Measurements from ENCODE around the gene NAPSA. TPM values are rescaled to one million over a fixed set of nuclear protein-coding genes. Genes with fewer than 3 reads are reported as not detected.
A peak's percentile ranks its signal among the peaks of the same experiment; 100 is the strongest.

Gene NAPSA
- total and polyA plus RNA-seq, 9 of the 15 experiments (the other 6 are each of a cell fraction or from before 2014, with no cell fraction given), result 0.25 to 1.9 (median 0.69) TPM

DNA sequence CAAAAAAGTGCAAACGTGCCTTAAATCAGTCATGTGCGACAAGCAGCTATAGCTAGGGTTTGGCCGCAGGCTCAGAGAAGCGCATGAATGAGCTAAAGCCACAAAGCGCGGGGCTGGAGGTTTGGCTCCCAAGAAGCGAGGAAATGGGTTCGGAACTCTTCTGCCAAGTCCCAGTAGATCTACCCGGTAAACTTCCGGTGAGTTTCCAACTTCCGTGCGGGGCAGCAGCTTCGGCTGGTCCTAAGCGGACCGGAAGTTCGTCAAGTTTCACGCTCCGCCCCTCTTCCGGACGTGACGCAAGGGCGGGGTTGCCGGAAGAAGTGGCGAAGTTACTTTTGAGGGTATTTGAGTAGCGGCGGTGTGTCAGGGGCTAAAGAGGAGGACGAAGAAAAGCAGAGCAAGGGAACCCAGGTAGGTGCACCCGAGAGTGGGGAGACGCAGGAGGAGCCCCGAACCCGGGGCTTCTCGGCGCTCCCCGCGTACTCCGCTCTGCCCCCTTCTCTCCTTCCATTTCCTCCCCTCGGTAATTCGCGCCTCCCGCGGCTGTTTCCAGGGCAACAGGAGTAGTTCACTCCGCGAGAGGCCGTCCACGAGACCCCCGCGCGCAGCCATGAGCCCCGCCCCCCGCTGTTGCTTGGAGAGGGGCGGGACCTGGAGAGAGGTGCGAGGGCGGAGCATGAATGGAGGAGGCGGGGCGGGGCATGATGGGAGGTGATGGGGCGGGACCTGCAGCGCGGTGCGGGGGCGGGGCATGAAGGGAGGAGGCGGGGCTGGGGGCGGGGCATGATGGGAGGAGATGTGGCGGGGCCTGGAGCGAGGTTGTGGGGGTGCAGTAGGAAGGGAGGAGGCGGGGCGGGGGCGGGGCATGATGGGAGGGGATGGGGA lies 11.0 kb upstream of the NAPSA start, which contains the start of gene NR1H2 (continued):
- TF ChIP-seq MTF1 (CRISPR knock-in tag; IDR thresholded peaks at IDR 0.05; ENCODE audit: borderline replicate concordance) (no peak), FIP1L1 (IDR thresholded peaks at IDR 0.05; ENCODE audit: low read depth, low read length, poor library complexity, severe bottlenecking) (peak; percentile 47), NONO (IDR thresholded peaks at IDR 0.05; ENCODE audit: low read depth in 2 of 2, low read length in 1 of 2) (peak in 1 of 2 experiments; percentile 8; a peak in 1 of 4 replicates), NCOA6 (IDR thresholded peaks at IDR 0.05) (no peak), ZBTB8A (IDR thresholded peaks at IDR 0.05; ENCODE audit: partially characterized antibody) (no peak), CBFA2T2 (conservative IDR thresholded peaks at IDR 0.05) (no peak), HMG20A (CRISPR knock-in tag; conservative IDR thresholded peaks at IDR 0.05) (no peak), NFIX (CRISPR knock-in tag; IDR thresholded peaks at IDR 0.05; ENCODE audit: low read depth) (no peak), NR3C1 (CRISPR knock-in tag; IDR thresholded peaks at IDR 0.05) (no peak), ASH1L (IDR thresholded peaks at IDR 0.05; ENCODE audit: borderline replicate concordance, low read depth, partially characterized antibody) (peak; percentile 31), SMAD3 (CRISPR knock-in tag; conservative IDR thresholded peaks at IDR 0.05) (0 out of 2 replicates have a peak, but pooled peaks have one; percentile 48), KAT7 (CRISPR knock-in tag; IDR thresholded peaks at IDR 0.05; ENCODE audit: borderline replicate concordance) (peak; percentile 45; the same call in 1 of the 2 replicates), JUND (IDR thresholded peaks at IDR 0.05; ENCODE audit: borderline replicate concordance, low read depth, low read length) (peak; percentile 79), JUND (tag; IDR thresholded peaks at IDR 0.05; ENCODE audit: borderline replicate concordance, low read depth, low read length) (no peak), HCFC1 (IDR thresholded peaks at IDR 0.05; ENCODE audit: low read depth, low read length) (peak; percentile 92), KLF6 (CRISPR knock-in tag; IDR thresholded peaks at IDR 0.05; ENCODE audit: borderline replicate concordance) (0 out of 2 replicates have a peak, but pooled peaks have one; percentile 44), MCM2 (IDR thresholded peaks at IDR 0.05; ENCODE audit: low read depth) (no peak), BMI1 (IDR thresholded peaks at IDR 0.05; ENCODE audit: low read length) (no peak)
- TF ChIP-seq, protein P1, sequence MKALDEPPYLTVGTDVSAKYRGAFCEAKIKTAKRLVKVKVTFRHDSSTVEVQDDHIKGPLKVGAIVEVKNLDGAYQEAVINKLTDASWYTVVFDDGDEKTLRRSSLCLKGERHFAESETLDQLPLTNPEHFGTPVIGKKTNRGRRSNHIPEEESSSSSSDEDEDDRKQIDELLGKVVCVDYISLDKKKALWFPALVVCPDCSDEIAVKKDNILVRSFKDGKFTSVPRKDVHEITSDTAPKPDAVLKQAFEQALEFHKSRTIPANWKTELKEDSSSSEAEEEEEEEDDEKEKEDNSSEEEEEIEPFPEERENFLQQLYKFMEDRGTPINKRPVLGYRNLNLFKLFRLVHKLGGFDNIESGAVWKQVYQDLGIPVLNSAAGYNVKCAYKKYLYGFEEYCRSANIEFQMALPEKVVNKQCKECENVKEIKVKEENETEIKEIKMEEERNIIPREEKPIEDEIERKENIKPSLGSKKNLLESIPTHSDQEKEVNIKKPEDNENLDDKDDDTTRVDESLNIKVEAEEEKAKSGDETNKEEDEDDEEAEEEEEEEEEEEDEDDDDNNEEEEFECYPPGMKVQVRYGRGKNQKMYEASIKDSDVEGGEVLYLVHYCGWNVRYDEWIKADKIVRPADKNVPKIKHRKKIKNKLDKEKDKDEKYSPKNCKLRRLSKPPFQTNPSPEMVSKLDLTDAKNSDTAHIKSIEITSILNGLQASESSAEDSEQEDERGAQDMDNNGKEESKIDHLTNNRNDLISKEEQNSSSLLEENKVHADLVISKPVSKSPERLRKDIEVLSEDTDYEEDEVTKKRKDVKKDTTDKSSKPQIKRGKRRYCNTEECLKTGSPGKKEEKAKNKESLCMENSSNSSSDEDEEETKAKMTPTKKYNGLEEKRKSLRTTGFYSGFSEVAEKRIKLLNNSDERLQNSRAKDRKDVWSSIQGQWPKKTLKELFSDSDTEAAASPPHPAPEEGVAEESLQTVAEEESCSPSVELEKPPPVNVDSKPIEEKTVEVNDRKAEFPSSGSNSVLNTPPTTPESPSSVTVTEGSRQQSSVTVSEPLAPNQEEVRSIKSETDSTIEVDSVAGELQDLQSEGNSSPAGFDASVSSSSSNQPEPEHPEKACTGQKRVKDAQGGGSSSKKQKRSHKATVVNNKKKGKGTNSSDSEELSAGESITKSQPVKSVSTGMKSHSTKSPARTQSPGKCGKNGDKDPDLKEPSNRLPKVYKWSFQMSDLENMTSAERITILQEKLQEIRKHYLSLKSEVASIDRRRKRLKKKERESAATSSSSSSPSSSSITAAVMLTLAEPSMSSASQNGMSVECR (CRISPR knock-in tag; IDR thresholded peaks at IDR 0.05), result no peak; the same call in 1 of the 2 replicates
- TF ChIP-seq, protein P2, sequence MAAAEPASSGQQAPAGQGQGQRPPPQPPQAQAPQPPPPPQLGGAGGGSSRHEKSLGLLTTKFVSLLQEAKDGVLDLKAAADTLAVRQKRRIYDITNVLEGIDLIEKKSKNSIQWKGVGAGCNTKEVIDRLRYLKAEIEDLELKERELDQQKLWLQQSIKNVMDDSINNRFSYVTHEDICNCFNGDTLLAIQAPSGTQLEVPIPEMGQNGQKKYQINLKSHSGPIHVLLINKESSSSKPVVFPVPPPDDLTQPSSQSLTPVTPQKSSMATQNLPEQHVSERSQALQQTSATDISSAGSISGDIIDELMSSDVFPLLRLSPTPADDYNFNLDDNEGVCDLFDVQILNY (CRISPR knock-in tag; IDR thresholded peaks at IDR 0.05), result no peak
- TF ChIP-seq, protein P3, sequence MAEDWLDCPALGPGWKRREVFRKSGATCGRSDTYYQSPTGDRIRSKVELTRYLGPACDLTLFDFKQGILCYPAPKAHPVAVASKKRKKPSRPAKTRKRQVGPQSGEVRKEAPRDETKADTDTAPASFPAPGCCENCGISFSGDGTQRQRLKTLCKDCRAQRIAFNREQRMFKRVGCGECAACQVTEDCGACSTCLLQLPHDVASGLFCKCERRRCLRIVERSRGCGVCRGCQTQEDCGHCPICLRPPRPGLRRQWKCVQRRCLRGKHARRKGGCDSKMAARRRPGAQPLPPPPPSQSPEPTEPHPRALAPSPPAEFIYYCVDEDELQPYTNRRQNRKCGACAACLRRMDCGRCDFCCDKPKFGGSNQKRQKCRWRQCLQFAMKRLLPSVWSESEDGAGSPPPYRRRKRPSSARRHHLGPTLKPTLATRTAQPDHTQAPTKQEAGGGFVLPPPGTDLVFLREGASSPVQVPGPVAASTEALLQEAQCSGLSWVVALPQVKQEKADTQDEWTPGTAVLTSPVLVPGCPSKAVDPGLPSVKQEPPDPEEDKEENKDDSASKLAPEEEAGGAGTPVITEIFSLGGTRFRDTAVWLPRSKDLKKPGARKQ (CRISPR knock-in tag; IDR thresholded peaks at IDR 0.05), result no peak

Data from K562 (cell line).